ENCODE data around the gene ATL3. TPM values are rescaled to one million over a fixed set of nuclear protein-coding genes. Genes with fewer than 3 reads are reported as not detected.
"Not testable (repeated sequence)": the region's sequence is repeated elsewhere in the genome, so short reads cannot be mapped to it uniquely, and the experiment has no call there.

Gene ATL3
- total RNA-seq, 2 experiments from 2014 or later, result 19.5 to 21.0 TPM

DNA sequence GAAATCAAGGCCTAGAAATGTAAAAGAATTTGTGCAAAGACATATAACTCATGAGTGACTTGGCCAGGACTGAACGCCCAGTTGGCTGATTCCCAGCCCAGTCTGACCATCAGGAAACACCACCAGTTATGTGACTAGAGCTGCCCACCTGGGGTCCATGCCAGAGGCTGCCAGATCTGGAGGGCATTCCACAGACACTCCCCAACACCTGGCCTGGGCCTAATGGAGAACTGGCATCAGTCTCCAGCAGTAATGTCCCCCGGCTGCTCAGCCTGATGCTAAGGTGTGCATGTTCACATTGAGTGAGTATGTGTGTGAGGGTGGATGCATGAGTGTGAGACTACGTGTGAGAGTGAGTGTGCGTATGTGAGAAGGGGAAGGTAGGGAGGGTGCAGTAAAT is 72.6 kb downstream of the ATL3 start:
- Mint-ChIP-seq H3K27ac (no peak overlapping the region), H3K4me3 (no peak overlapping the region)

DNA sequence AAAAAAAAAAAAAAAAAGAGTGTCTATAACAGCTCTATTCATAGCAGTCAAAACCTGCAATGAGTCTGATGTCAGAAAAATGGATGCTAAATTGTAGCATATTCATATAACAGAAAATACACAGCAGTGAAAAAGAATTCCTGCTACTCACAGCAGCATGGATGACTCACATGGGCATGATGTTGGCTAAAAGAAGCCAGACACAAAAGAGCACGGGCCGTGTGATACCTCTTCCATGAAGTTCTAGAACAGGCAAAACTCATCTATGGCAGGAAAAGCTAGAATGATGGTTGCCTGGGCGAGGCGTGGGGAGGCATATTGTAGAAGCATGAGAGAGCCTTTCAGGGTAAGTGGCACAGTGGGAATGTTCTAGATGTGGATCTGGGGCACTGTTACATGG is 75.9 kb downstream of the ATL3 start:
- no peaks in the 10 kb centered on the region for H3K4me1 Mint-ChIP-seq (ENCODE audit: low read depth)
- H3K36me3 Mint-ChIP-seq (ENCODE audit: low read depth), result no peaks in the 10 kb centered on the region
- H3K27ac Mint-ChIP-seq, result no peak overlapping the region
- no peaks in the 10 kb centered on the region for H3K27me3 Mint-ChIP-seq (ENCODE audit: low read depth)
- no peak for DNase-seq
- intact Hi-C loops (cut with micrococcal nuclease), result no loop called here
- H3K4me3 Mint-ChIP-seq, result no peak overlapping the region
- H3K9me3 Mint-ChIP-seq, result no peaks in the 10 kb centered on the region
- CTCF ChIA-PET, result interaction anchor here (0.8 kb wide), 1 partner anchor 143 kb away, joined by 6 read pairs; no protein-coding TSS in a partner anchor

More for the DNA sequence above, 72.6 kb downstream of the ATL3 start:
- Mint-ChIP-seq H3K4me1 (ENCODE audit: low read depth) (peaks cover 2% of the 10 kb centered on the region), H3K27me3 (ENCODE audit: low read depth) (no peaks in the 10 kb centered on the region), H3K9me3 (no peaks in the 10 kb centered on the region), H3K36me3 (ENCODE audit: low read depth) (no peaks in the 10 kb centered on the region)
- intact Hi-C loops (cut with micrococcal nuclease), result no loop called here
- CTCF ChIA-PET, result no interaction called here
- DNase-seq, result no peak

DNA sequence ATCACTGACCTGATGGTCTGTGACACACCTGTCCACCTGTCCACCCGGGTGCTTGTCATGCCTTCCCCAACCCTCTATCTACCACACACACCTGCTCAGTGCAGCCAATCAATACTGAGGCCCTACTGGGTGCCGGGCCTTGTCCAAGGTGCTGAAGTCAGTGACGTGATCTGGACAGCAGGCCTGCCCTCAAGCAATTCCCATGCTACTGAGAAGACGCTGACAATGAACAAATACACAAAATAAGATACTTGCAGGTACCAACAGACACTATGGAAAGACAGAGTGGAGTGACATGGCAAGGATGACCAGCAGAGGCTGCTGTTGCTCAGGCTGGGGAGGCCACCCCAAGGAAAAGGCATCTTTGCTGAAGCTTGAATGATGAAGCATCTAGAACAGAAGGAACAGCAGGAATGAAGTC is 78.2 kb downstream of the ATL3 start:
- Mint-ChIP-seq H3K27me3 (ENCODE audit: low read depth) (no peaks in the 10 kb centered on the region), H3K36me3 (ENCODE audit: low read depth) (peaks cover 2% of the 10 kb centered on the region), H3K4me3 (no peak overlapping the region), H3K9me3 (no peaks in the 10 kb centered on the region), H3K4me1 (ENCODE audit: low read depth) (no peaks in the 10 kb centered on the region), H3K27ac (no peak overlapping the region)
- CTCF ChIA-PET, result interaction anchor here (0.7 kb wide), 1 partner anchor 60 kb away, joined by 3 read pairs; no protein-coding TSS in a partner anchor
- intact Hi-C loops (cut with micrococcal nuclease), result no loop called here
- peak; percentile 16 for DNase-seq

DNA sequence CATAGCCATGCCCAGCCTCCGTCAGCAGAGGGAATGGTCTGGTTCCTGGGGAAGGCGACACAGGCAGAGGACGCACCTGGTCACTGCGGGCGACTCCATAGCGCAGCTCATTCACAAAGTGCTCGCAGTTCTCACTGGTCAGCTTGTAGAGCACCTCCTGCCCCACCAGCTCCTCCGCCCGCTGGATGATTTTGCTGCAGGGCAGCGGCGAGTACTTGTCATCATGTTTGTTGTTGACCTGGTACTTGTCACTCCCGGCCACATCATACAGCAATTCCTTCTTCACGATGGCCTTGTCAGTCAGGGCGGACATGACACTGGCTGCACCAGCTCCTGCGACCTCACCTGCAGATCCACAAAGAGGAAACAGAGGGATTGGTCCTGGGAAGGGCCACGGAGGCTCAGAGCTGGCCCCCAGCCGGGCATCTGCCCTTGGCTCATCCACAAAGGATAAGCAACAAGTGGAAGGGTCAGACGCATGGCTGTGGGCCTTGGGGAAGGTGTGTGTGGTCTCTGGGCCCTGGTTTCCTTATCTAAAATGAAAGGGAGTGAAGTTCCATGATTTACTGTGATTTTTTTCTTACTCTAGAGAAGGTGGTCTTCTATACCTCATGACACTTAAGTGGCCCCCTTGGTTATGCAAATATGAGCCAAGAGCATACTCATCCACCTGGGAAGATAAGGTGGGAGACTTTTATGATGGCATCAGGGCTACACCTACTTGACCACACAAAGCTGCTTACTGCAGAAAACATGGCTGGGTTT is 81.0 kb downstream of the ATL3 start:
- no peak for DNase-seq
- CTCF ChIA-PET, result interaction anchor here (0.5 kb wide), 1 partner anchor 362 kb away, joined by 3 read pairs; no protein-coding TSS in a partner anchor
- peaks cover 2% of the 10 kb centered on the region for H3K36me3 Mint-ChIP-seq (ENCODE audit: low read depth)

DNA sequence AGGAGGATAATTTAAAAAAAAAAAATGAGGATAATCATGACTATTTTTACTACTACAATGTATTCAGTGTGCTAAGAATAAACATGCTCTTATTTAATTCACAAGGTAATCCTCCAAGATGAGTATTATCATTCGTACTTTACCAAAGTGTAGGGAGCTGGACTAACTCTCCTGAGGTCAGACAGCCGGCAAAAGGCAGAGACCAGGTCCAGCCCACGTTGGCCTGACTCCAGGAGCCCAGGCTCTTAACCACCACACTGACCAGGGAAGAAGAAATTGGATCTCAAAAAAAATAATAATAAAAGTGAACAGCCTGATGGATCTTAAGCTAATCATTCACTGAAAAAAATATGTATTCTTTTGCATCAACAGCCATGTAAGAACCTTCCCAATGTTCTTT is 82.2 kb downstream of the ATL3 start:
- Mint-ChIP-seq H3K9me3 (no peaks in the 10 kb centered on the region), H3K4me3 (no peak overlapping the region), H3K4me1 (ENCODE audit: low read depth) (no peaks in the 10 kb centered on the region), H3K27me3 (ENCODE audit: low read depth) (no peaks in the 10 kb centered on the region), H3K36me3 (ENCODE audit: low read depth) (peaks cover 2% of the 10 kb centered on the region), H3K27ac (no peak overlapping the region)
- no peak for DNase-seq
- CTCF ChIA-PET, result no interaction called here
- intact Hi-C loops (cut with micrococcal nuclease), result no loop called here

More for the DNA sequence above, 81.0 kb downstream of the ATL3 start:
- Mint-ChIP-seq H3K4me3 (no peak overlapping the region), H3K27me3 (ENCODE audit: low read depth) (no peaks in the 10 kb centered on the region), H3K9me3 (no peaks in the 10 kb centered on the region), H3K4me1 (ENCODE audit: low read depth) (no peaks in the 10 kb centered on the region), H3K27ac (no peak overlapping the region)
- intact Hi-C loops (cut with micrococcal nuclease), result no loop called here

DNA sequence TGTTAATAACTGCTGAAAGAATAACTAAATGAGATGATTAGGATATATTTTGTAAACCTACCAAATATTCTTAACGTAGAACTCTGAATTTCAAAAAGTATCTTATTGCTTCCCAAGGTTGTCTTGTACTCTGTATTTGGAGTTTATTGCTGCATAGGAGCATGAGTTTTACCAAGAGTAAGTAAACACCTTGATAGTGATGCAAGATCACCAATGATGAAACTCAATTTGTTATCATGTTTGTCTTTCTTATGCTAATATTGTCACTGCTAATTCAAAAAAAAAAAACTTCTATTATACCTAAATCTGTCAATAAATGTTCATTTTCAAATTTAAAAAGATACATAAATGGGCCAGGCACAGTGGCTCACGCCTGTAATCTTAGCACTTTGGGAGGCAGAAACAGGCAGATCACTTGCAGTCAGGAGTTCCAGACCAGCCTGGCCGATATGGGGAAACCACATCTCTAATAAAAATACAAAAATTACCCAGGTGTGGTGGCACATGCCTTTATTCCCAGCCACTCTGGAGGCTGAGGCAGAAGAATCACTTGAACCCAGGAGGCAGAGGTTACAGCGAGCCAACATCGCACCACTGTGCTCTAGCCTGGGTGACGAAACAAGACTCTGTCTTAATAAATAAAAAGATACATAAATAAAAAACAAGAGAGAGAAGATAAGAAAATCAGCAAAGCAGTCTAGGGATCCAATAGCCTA is 84.6 kb downstream of the ATL3 start:
- intact Hi-C loops (cut with micrococcal nuclease), result no loop called here
- CTCF ChIA-PET, result no interaction called here
- Mint-ChIP-seq H3K4me1 (ENCODE audit: low read depth) (peaks cover 12% of the 10 kb centered on the region), H3K27me3 (ENCODE audit: low read depth) (no peaks in the 10 kb centered on the region), H3K9me3 (peaks cover 7% of the 10 kb centered on the region), H3K27ac (no peak overlapping the region), H3K4me3 (no peak overlapping the region), H3K36me3 (ENCODE audit: low read depth) (peaks cover 2% of the 10 kb centered on the region)
- no peak for DNase-seq

DNA sequence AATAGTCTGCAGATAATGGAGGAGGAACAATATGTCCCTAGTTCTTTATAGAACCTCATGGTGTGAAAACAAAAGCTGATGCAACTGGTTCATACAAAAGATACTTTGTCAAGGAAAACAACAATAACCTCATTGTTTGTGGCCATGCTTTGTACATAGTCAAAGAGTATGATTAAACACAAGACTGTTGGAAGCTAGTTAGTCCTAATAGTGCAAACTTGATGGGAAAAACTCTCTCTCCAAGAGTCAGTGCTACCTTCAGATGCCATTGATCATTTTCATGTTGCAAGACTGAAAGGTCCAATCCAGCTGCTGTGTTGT is 87.9 kb downstream of the ATL3 start:
- Mint-ChIP-seq H3K9me3 (peaks cover 26% of the 10 kb centered on the region), H3K4me3 (no peak overlapping the region), H3K27ac (no peak overlapping the region), H3K36me3 (ENCODE audit: low read depth) (peaks cover 5% of the 10 kb centered on the region), H3K27me3 (ENCODE audit: low read depth) (no peaks in the 10 kb centered on the region), H3K4me1 (ENCODE audit: low read depth) (peaks cover 12% of the 10 kb centered on the region)
- DNase-seq, result no peak
- CTCF ChIA-PET, result no interaction called here
- intact Hi-C loops (cut with micrococcal nuclease), result loop anchor here (2.0 kb wide), 1 partner anchor 17 kb away; no protein-coding TSS in a partner anchor

DNA sequence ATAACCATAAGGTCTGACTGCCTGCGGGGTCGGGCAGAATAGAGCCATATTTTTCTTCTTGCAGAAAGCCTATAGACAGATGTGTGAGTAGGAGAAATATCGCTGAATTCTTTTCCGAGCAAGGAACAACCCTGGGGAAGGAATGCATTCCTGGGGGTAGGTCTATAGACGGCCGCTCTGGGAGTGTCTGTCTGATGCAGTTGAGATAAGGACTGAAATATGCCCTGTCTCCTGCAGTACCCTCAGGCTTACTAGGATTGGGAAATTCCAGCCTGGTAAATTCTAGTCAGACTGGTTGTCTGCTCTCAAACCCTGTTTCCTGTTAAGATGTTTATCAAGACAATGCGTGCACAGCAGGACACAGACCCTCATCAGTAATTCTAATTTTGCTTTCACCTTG is 90.0 kb downstream of the ATL3 start:
- H3K27me3 Mint-ChIP-seq (ENCODE audit: low read depth); CTCF ChIA-PET; intact Hi-C loops (cut with micrococcal nuclease); H3K27ac Mint-ChIP-seq; DNase-seq; H3K4me3 Mint-ChIP-seq; H3K36me3 Mint-ChIP-seq (ENCODE audit: low read depth): not testable (repeated sequence)
- peaks cover 12% of the 10 kb centered on the region for H3K4me1 Mint-ChIP-seq (ENCODE audit: low read depth)
- peaks cover 26% of the 10 kb centered on the region for H3K9me3 Mint-ChIP-seq

DNA sequence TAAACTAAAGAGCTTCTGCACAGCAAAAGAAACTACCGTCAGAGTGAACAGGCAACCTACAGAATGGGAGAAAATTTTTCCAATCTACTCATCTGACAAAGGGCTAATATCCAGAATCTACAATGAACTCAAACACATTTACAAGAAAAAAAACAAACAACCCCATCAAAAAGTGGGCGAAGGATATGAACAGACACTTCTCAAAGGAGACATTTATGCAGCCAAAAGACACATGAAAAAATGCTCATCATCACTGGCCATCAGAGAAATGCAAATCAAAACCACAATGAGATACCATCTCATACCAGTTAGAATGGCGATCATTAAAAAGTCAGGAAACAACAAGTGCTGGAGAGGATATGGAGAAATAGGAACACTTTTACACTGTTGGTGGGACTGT is 92.3 kb downstream of the ATL3 start:
- peaks cover 26% of the 10 kb centered on the region for H3K4me1 Mint-ChIP-seq (ENCODE audit: low read depth)
- not testable (repeated sequence) for H3K27me3 Mint-ChIP-seq (ENCODE audit: low read depth)

DNA sequence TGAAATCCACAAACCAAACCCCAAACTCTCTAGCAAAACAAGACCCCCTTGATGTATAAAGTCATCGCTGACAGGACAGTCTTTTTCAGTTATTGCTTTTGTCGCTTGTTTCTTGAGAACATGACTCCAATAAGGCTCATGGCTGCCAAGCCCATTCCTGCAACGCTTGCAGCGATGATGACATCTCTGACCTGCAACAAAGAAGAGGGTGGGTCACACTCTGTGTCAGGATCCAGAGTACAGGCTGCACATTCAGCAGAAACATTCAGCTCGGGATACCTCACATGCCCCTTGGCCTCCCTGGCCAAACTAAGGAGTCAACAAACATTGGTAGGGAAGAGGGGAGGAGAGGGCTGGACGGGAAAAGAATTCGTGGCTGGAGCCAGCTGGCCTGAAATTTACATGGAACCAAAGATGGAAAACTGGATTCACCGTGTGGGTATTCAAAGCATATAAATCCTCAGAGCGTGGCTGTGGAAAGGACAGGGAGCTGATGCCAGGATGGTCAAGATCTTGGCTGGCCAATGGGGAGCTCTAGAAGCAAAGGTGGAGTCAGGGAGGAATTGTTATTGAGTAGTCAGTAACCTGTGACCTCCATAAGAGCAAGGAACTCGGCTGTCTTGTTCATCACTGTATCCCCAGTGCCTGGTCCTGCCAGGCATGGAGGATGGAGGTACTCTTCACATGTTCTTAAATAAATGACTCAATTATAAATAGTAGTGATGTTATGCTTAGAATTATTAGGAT is 96.1 kb downstream of the ATL3 start:
- H3K9me3 Mint-ChIP-seq, result peaks cover 6% of the 10 kb centered on the region
- H3K36me3 Mint-ChIP-seq (ENCODE audit: low read depth), result peaks cover 2% of the 10 kb centered on the region
- peaks cover 19% of the 10 kb centered on the region for H3K4me1 Mint-ChIP-seq (ENCODE audit: low read depth)
- DNase-seq, result no peak
- peak overlapping the region; percentile 76 for H3K4me3 Mint-ChIP-seq
- CTCF ChIA-PET, result interaction anchor here (0.7 kb wide), 1 partner anchor 96 kb away, joined by 3 read pairs; no protein-coding TSS in a partner anchor
- intact Hi-C loops (cut with micrococcal nuclease), result no loop called here
- H3K27me3 Mint-ChIP-seq (ENCODE audit: low read depth), result no peaks in the 10 kb centered on the region
- peak overlapping the region; percentile 65 for H3K27ac Mint-ChIP-seq

More for the DNA sequence above, 92.3 kb downstream of the ATL3 start:
- DNase-seq; CTCF ChIA-PET; H3K4me3 Mint-ChIP-seq; H3K36me3 Mint-ChIP-seq (ENCODE audit: low read depth); H3K27ac Mint-ChIP-seq; intact Hi-C loops (cut with micrococcal nuclease): not testable (repeated sequence)
- H3K9me3 Mint-ChIP-seq, result peaks cover 26% of the 10 kb centered on the region
